Measurements from ENCODE around the gene IGSF21.

The IGSF21 gene

DNA sequence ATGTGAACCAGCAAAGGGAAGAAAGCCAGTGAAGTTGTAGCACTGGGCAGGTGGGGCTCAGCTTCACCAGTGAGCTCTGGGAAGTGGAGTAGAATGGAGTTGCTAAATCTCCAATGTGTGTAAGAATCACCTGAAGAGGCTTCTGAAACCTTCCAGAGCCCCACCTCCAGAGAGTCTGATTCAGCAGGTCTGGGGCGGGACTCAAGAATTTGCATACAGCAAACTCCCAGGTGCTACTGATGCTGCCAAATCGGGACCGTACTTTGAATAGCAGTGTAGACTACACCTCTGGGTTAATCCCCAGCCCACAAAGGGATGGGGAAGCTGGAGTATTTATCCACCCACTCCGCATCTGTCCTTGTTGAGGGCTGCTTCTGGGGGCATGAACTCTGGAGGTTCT is 154.3 kb downstream of the IGSF21 start:
- TF ChIP-seq GATA1 (IDR thresholded peaks at IDR 0.05; ENCODE audit: low read depth, low read length) (no peak), POLR2A (IDR thresholded peaks at IDR 0.05; ENCODE audit: low read length) (no peak)
- DNase-seq, result no peak

DNA sequence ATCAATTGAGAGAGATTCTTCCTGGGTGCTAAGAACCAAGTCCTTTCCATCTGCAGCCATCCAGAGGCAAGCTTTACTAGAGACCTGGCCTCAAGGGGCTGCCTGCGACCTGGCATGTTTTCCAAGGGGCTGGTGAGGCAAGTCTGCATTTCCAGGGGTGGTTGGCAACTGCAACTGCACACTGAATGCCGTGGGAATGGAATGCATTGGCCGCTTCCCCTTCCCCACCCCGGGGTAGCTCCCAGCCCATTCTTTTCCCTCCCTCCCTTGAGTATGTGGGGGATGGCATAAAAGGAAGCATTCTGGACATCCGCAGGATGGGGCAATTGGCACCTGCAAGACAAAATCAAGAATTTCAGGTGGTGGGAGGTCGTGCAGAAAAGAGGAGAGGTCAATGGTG is 155.1 kb downstream of the IGSF21 start:
- TF ChIP-seq POLR2A (IDR thresholded peaks at IDR 0.05; ENCODE audit: low read length) (no peak), GATA1 (IDR thresholded peaks at IDR 0.05; ENCODE audit: low read depth, low read length) (no peak)
- DNase-seq, result no peak

- no peak for DNase-seq
- TF ChIP-seq GATA1 (IDR thresholded peaks at IDR 0.05; ENCODE audit: low read depth, low read length), result no peak
- TF ChIP-seq POLR2A (IDR thresholded peaks at IDR 0.05; ENCODE audit: low read length), result no peak
These were observed 156.0 kb downstream of the IGSF21 start for GRCh38 chr1:18263547-18264120.

DNA sequence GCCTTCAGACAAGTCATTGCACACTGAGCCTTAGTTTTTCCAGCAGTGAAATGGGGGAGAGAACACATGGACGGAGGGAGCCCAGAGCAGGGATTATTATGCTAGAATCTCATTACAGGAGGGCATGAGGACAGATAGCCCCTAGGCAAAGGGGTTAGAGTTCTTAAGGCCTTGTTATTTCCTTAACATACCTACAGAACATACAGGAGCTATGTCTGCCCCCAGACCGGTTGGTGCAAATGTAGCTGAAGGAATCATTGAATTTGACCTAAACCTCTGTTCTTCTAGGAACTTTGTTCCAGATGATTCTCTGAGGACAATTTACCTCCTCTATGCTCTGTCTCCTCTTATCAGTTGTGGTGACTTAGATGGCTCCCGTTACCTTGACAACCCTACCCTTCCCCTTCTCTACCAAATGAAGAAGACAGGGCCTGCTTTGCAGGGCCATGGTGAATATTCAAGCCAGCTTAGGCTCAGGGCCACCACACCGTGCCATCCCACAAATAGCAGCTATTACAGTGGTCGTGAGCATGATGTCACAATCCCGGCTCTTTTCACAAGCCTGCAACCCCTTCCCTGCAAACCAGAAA is 156.9 kb downstream of the IGSF21 start:
- TF ChIP-seq GATA1 (IDR thresholded peaks at IDR 0.05; ENCODE audit: low read depth, low read length) (no peak), POLR2A (IDR thresholded peaks at IDR 0.05; ENCODE audit: low read length) (no peak)
- no peak for DNase-seq

DNA sequence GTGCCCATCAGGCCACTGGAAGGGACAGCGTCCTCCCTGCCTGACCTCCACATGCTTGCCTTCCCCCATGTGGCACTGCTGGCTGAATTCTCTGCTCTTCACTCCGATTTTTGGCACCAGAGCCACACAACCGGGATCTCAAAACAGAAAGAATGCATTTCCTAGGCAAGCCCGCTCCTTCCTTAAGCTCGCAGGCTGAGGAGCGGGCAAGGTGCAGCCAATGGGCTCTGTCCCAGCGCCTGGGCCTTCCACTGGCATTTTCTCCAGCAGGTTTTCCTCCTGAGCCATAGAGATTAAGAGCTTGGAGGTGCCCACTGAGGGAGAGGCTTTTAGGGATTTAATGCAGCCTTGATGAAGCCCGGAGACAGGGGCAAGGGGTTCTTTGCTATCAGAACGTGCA is 158.0 kb downstream of the IGSF21 start:
- no peak for DNase-seq
- no peak for TF ChIP-seq POLR2A (IDR thresholded peaks at IDR 0.05; ENCODE audit: low read length)

DNA sequence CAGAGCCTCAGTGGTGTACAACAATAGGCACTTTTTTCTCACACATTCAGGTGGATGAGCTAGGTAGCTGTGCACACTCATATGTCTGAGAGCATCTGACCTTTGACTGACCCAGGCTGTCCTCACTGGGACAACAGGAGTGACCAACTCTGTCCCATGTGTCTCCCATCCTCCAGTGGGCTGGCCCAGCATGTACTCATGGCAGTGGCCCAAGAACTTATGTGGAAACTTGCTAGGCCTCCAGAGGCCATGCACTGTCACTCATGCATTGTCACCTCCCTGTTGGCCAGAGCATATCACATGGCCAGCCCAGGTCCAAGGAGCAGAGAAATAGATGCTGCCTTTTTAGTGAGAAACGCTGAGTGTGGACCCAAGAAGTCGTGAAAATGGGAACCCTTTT is 158.8 kb downstream of the IGSF21 start:
- no peak for DNase-seq
- TF ChIP-seq POLR2A (IDR thresholded peaks at IDR 0.05; ENCODE audit: low read length), result no peak
- TF ChIP-seq GATA1 (IDR thresholded peaks at IDR 0.05; ENCODE audit: low read depth, low read length), result no peak

DNA sequence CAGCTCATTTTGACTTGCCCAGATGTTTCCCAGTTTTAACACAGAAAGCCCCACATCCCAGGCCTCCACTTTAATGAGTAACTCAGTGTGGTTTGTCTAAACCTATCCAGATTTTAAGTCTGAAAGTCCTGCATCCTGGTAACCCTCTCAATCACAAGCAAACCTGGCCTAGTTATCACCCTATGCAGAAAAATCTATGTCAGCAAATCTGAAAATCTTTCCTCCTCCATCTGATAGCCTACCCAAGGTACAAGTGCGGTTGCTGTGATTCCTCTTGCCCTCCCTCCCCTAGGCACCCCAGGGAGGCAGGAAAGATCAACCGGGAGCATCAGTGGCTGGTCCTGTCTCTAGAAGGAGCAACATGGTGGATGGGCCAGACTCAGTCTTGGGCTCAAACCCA is 163.7 kb downstream of the IGSF21 start:
- TF ChIP-seq POLR2A (IDR thresholded peaks at IDR 0.05; ENCODE audit: low read length), result no peak
- no peak for TF ChIP-seq GATA1 (IDR thresholded peaks at IDR 0.05; ENCODE audit: low read depth, low read length)
- no peak for DNase-seq

DNA sequence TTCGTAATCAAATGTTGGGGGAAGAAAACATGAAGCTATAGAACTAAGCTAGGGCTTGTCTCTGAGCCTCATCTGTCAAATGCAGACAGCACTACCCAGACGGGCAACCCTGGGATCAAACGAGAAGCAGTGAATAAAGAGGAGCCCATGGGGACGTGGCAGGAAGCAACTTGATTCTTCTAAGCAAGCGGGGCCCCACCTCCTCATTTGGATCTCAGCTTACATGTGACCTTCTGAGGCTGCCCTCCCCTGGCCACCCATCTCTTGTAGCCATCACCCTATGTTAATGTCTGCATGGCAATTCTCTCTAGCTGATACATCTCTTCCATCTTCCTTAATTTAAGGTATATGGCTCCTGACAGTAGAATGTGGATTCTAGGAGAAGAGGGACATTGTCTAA is 171.3 kb downstream of the IGSF21 start:
- DNase-seq, result no peak
- TF ChIP-seq GATA1 (IDR thresholded peaks at IDR 0.05; ENCODE audit: low read depth, low read length) (no peak), POLR2A (IDR thresholded peaks at IDR 0.05; ENCODE audit: low read length) (no peak)

DNA sequence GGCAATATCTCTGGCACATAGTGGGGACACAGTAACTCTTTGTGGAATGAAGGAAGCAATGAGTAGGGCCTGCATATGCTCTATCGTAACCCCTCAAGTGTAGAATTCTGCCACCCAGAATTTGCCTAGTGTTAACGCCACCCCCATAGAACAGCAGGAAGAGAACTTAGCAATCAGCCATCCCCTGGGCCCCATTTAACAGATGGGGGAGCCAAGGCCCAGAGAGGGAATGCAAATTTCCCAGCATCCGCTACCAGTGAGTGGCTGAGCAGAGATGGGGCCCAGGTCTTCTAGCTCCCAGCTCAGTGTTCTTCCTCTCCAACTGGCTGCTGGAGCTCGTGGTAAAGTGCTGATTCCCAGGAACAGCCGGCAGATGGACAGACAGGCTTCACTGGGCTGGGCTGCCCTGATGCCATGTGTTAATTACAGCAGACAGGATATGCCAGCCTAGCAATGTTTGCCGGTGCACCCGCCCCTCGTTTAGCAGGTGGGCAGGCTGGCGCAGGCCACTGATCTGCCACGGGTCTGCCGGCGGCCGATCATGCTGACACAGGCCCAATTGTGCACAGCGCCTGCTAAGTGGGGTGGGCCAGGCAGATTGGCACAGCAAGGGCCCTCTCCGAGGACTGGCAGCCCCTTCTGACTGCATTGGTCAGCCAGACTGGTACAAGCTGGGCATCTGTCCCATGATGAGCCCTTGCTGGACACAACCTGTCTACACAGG is 171.9 kb downstream of the IGSF21 start:
- TF ChIP-seq GATA1 (IDR thresholded peaks at IDR 0.05; ENCODE audit: low read depth, low read length) (no peak), POLR2A (IDR thresholded peaks at IDR 0.05; ENCODE audit: low read length) (no peak)
- DNase-seq, result no peak

- no peak for DNase-seq
- no peak for TF ChIP-seq POLR2A (IDR thresholded peaks at IDR 0.05; ENCODE audit: low read length)
- no peak for TF ChIP-seq GATA1 (IDR thresholded peaks at IDR 0.05; ENCODE audit: low read depth, low read length)
These were observed 173.4 kb downstream of the IGSF21 start for GRCh38 chr1:18280956-18281355.

- DNase-seq, result no peak
- TF ChIP-seq GATA1 (IDR thresholded peaks at IDR 0.05; ENCODE audit: low read depth, low read length) (no peak), POLR2A (IDR thresholded peaks at IDR 0.05; ENCODE audit: low read length) (no peak)
These were observed 175.4 kb downstream of the IGSF21 start for GRCh38 chr1:18282851-18283600.

DNA sequence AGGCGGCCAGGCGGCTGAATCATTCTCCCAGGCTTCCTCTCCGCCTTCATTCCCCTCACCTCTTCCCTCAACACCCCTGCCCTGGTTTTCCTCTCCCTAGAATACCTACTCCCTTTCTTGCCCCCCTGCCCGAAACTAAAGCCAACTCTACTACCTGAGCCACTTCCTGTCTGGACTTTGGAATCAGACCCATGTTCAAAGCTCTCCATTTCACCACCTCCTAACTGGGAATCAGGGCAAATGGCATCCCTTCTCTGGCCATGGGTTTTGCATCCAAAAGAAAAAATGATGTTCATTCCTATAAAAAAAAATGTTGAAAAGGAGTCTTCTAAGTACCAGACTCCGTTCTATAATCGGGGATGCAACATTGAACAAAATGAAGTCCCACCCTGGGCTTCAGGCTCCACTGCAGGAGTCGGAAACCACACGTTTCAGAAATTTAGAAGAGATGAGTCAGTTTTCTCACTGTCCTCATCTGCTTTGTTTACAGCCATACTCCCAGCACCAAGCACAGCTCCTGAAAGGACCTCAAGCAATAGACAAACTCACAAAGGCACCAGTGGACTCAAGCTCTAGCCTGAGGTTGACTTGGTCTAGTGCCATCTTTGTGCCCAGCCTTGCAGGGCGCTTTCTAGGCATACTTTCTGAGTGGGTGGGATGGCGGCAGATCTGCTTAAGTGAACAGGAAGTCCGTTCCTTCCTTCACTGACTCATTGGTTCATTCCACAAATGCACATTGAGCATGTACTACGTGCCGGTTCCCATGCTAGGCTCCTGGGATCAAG is 176.2 kb downstream of the IGSF21 start:
- no peak for DNase-seq
- TF ChIP-seq GATA1 (IDR thresholded peaks at IDR 0.05; ENCODE audit: low read depth, low read length) (no peak), POLR2A (IDR thresholded peaks at IDR 0.05; ENCODE audit: low read length) (no peak)

GRCh38 chr1:18284805-18285537 is 177.4 kb downstream of the IGSF21 start:
- no peak for TF ChIP-seq GATA1 (IDR thresholded peaks at IDR 0.05; ENCODE audit: low read depth, low read length)
- TF ChIP-seq POLR2A (IDR thresholded peaks at IDR 0.05; ENCODE audit: low read length), result no peak

More at GRCh38 chr1:18284805-18285537, 177.4 kb downstream of the IGSF21 start:
- no peak for DNase-seq
